PC-9 (cell line): ENCODE measurements around the gene ARFIP1. TPM values are rescaled to one million over a fixed set of nuclear protein-coding genes. Genes with fewer than 3 reads are reported as not detected.
A peak's percentile ranks its signal among the peaks of the same experiment; 100 is the strongest.

Experiments
- BruUV-seq: library from RNA; stranded (reverse); fragments of 400-500 nt; replicated peaks from 2 replicates; lab custom pipeline; 2021; lab: Mats Ljungman, UMichigan
- CTCF ChIA-PET: fragments of 300-600 bp; sonication (Branson Sonifier 250); formaldehyde crosslinking; loops from one replicate; lab custom pipeline; 2022; ENCODE audit warnings: antibody characterized with exemption; lab: Charles Lee
- POLR2A ChIA-PET: fragments of 300-600 bp; sonication (Branson Sonifier 250); formaldehyde crosslinking; loops from one replicate; lab custom pipeline; 2022; ENCODE audit warnings: antibody characterized with exemption; ENCODE audit not compliant: unreplicated experiment; lab: Charles Lee
- DNase-seq, 2 experiments: peaks; one replicate each; pipeline versions ENCODE4 v3.0.0 to v3.0.0-alpha.2; 2015 to 2022; ENCODE audit warnings: mixed read lengths in 1 of 2
- H2AFZ ChIP-seq: fragments of 200-600 bp; sonication (generic); 2 replicates; pipeline ENCODE4 v1.8.1; 2017; ENCODE audit warnings: antibody characterized with exemption
- H3F3A ChIP-seq: fragments of 200-600 bp; sonication (generic); 2 replicates; pipeline ENCODE4 v1.8.1; 2017; ENCODE audit warnings: antibody characterized with exemption, mild to moderate bottlenecking, low read depth; ENCODE audit not compliant: insufficient read depth
- H3K27ac ChIP-seq: fragments of 200-600 bp; sonication (generic); 2 replicates; pipeline ENCODE4 v1.6.1; 2016; ENCODE audit warnings: mixed run types
- H3K27me3 ChIP-seq: fragments of 200-600 bp; sonication (generic); 2 replicates; pipeline ENCODE4 v1.6.1; 2016; ENCODE audit warnings: low read depth, mixed run types; ENCODE audit not compliant: insufficient read depth
- H3K36me3 ChIP-seq: fragments of 200-600 bp; sonication (generic); 2 replicates; pipeline ENCODE4 v1.6.1; 2016; ENCODE audit warnings: low read depth, mixed run types
- H3K4me1 ChIP-seq: fragments of 200-600 bp; sonication (generic); replicated peaks from 2 replicates; pipeline ENCODE4 v1.6.1; 2016; ENCODE audit warnings: mixed run types; ENCODE audit not compliant: insufficient read depth
- H3K4me2 ChIP-seq: fragments of 200-600 bp; sonication (generic); 2 replicates; pipeline ENCODE4 v1.6.1; 2017; ENCODE audit warnings: mixed run types
- H3K4me3 ChIP-seq: fragments of 200-600 bp; sonication (generic); 2 replicates; pipeline ENCODE4 v1.6.1; 2016; ENCODE audit warnings: mixed run types
- H3K79me2 ChIP-seq: fragments of 200-600 bp; sonication (generic); 2 replicates; pipeline ENCODE4 v1.6.1; 2017; ENCODE audit warnings: low read depth, mixed run types
- H3K9me2 ChIP-seq: fragments of 200-600 bp; sonication (generic); 2 replicates; pipeline ENCODE4 v1.8.1; 2017; ENCODE audit warnings: mild to moderate bottlenecking; ENCODE audit not compliant: insufficient read depth
- H3K9me3 ChIP-seq: fragments of 200-600 bp; sonication (generic); 2 replicates; pipeline ENCODE4 v1.8.1; 2016; ENCODE audit warnings: low read depth; ENCODE audit not compliant: insufficient read depth
- H4K20me1 ChIP-seq: fragments of 200-600 bp; sonication (generic); 2 replicates; pipeline ENCODE4 v1.8.1; 2017; ENCODE audit not compliant: insufficient read depth
- CTCF ChIP-seq: fragments of 200-600 bp; sonication (generic); conservative IDR thresholded peaks from 2 replicates; pipeline ENCODE4 v1.6.1; 2017; ENCODE audit warnings: mixed run types, antibody characterized with exemption, mild to moderate bottlenecking, moderate library complexity
- EZH2 ChIP-seq: fragments of 200-600 bp; sonication (generic); IDR thresholded peaks from 2 replicates; pipeline ENCODE4 v1.8.0; 2017; ENCODE audit warnings: antibody characterized with exemption, low read depth
- intact Hi-C: fragments of 100-400 bp; cut with micrococcal nuclease; formaldehyde crosslinking; loops from one replicate; pipeline ENCODE4 v1.10.0; 2022; ENCODE audit not compliant: unreplicated experiment
- total RNA-seq: library from RNA; stranded (reverse); gene quantifications from 2 replicates; pipeline ENCODE4 v1.2.3, GENCODE V29; 2021

Gene ARFIP1
- total RNA-seq, 1 experiment from 2014 or later = 38.4 TPM

- Histone ChIP-seq H3K4me1 (peaks cover 4% of the 10 kb centered on the region; the same call in 1 of the 2 replicates), H3K27me3 (no peaks in the 10 kb centered on the region), H3K4me2 (peak overlapping the region; percentile 98), H3K36me3 (no peaks in the 10 kb centered on the region), H3K4me3 (peak overlapping the region; percentile 80), H3K9me2 (no peaks in the 10 kb centered on the region), H3K27ac (no peak overlapping the region), H3K79me2 (0 out of 2 replicates have a peak, but pooled peaks cover 3% of the 10 kb centered on the region), H3K9me3 (no peaks in the 10 kb centered on the region), H4K20me1 (no peaks in the 10 kb centered on the region), H3F3A (peaks cover 11% of the 10 kb centered on the region; the same call in 1 of the 2 replicates), H2AFZ (peak overlapping the region; percentile 85)
- ChIA-PET CTCF (interaction anchor here (0.7 to 1.2 kb wide), 3 partner anchors 27 to 86 kb away, joined by 3 to 6 read pairs (median 3); no protein-coding TSS in a partner anchor), POLR2A (interaction anchor here (1.3 kb wide), 1 partner anchor 37 kb away, joined by 5 read pairs; no protein-coding TSS in a partner anchor)
- BruUV-seq = TSS peak; percentile 9
- TF ChIP-seq EZH2 (no peak), CTCF (no peak)
- intact Hi-C loops = loop anchor here (1.0 to 5.0 kb wide), 3 partner anchors 34 to 61 kb away; no protein-coding TSS in a partner anchor
- peak in 1 of 2 experiments; percentile 53 for DNase-seq
Measured at GRCh38 chr4:152936446-152937335, 156.9 kb downstream of the ARFIP1 start.

GRCh38 chr4:152937336-152938236, 157.8 kb downstream of the ARFIP1 start:
- H3K27me3 ChIP-seq = no peaks in the 10 kb centered on the region
- H3K4me3 ChIP-seq = peak overlapping the region; percentile 80
- peak overlapping the region; percentile 85 for H2AFZ ChIP-seq
- peaks cover 4% of the 10 kb centered on the region; the same call in 1 of the 2 replicates for H3K4me1 ChIP-seq
- peak overlapping the region; percentile 98 for H3K4me2 ChIP-seq
- peak in 1 of 2 experiments; percentile 39 for DNase-seq
- peaks cover 11% of the 10 kb centered on the region; the same call in 1 of the 2 replicates for H3F3A ChIP-seq
- BruUV-seq = no TSS peak
- H4K20me1 ChIP-seq = no peaks in the 10 kb centered on the region
- no peaks in the 10 kb centered on the region for H3K9me3 ChIP-seq
- no peaks in the 10 kb centered on the region for H3K36me3 ChIP-seq
- CTCF ChIA-PET = interaction anchor here (0.7 to 1.0 kb wide), 2 partner anchors 8 to 35 kb away, joined by 3 read pairs; no protein-coding TSS in a partner anchor
- POLR2A ChIA-PET = interaction anchor here (0.6 kb wide), 1 partner anchor 31 kb away, joined by 29 read pairs; no protein-coding TSS in a partner anchor
- TF ChIP-seq EZH2 (no peak), CTCF (no peak)
- 0 out of 2 replicates have a peak, but pooled peaks cover 3% of the 10 kb centered on the region for H3K79me2 ChIP-seq
- no peak overlapping the region for H3K27ac ChIP-seq
- no peaks in the 10 kb centered on the region for H3K9me2 ChIP-seq
- intact Hi-C loops = loop anchor here (2.0 to 5.0 kb wide), 2 partner anchors 43 to 60 kb away; no protein-coding TSS in a partner anchor
